ENCODE results near the gene APBA1. TPM values are rescaled to one million over a fixed set of nuclear protein-coding genes. Genes with fewer than 3 reads are reported as not detected.

The APBA1 gene
- total RNA-seq, 2 donors from 2014 or later = 6.8 to 9.5 TPM

GRCh38 chr9:69532396-69532795 lies 139.8 kb downstream of the APBA1 start:
- DNase-seq (ENCODE audit: low spot score) (no peak), ATAC-seq (ENCODE audit: insufficient number of reproducible peaks, low FRiP score, low read depth) (no peak)
- no peak overlapping the region for H3K27ac ChIP-seq
- no peaks in the 10 kb centered on the region for H3K36me3 ChIP-seq
- H3K4me1 ChIP-seq (ENCODE audit: control insufficient read depth in 1 of 2, low read depth in 2 of 2) = no peaks in the 10 kb centered on the region
- TF ChIP-seq CTCF (IDR thresholded peaks at IDR 0.05) = no peak
- no peaks in the 10 kb centered on the region for H3K9me3 ChIP-seq
- no peak overlapping the region for H3K4me3 ChIP-seq
- no peaks in the 10 kb centered on the region for H3K27me3 ChIP-seq (replicated peaks; ENCODE audit: insufficient read depth)

GRCh38 chr9:69527454-69527853 lies 144.7 kb downstream of the APBA1 start:
- DNase-seq (ENCODE audit: low spot score) (no peak), ATAC-seq (ENCODE audit: insufficient number of reproducible peaks, low FRiP score, low read depth) (no peak)
- Histone ChIP-seq H3K4me3 (no peak overlapping the region), H3K36me3 (no peaks in the 10 kb centered on the region), H3K9me3 (no peaks in the 10 kb centered on the region), H3K27me3 (replicated peaks; ENCODE audit: insufficient read depth) (no peaks in the 10 kb centered on the region), H3K4me1 (ENCODE audit: control insufficient read depth in 1 of 2, low read depth in 2 of 2) (no peaks in the 10 kb centered on the region), H3K27ac (no peak overlapping the region)
- TF ChIP-seq CTCF (IDR thresholded peaks at IDR 0.05) = no peak

GRCh38 chr9:69526699-69527098 lies 145.5 kb downstream of the APBA1 start:
- no peak overlapping the region for H3K27ac ChIP-seq
- H3K36me3 ChIP-seq = no peaks in the 10 kb centered on the region
- H3K4me3 ChIP-seq = no peak overlapping the region
- DNase-seq (ENCODE audit: low spot score) = no peak
- H3K27me3 ChIP-seq (replicated peaks; ENCODE audit: insufficient read depth) = no peaks in the 10 kb centered on the region
- no peaks in the 10 kb centered on the region for H3K4me1 ChIP-seq (ENCODE audit: control insufficient read depth in 1 of 2, low read depth in 2 of 2)
- no peaks in the 10 kb centered on the region for H3K9me3 ChIP-seq
- no peak for ATAC-seq (ENCODE audit: insufficient number of reproducible peaks, low FRiP score, low read depth)
- TF ChIP-seq CTCF (IDR thresholded peaks at IDR 0.05) = no peak

- Histone ChIP-seq H3K27me3 (replicated peaks; ENCODE audit: insufficient read depth) (no peaks in the 10 kb centered on the region), H3K4me3 (no peak overlapping the region), H3K27ac (no peak overlapping the region), H3K4me1 (ENCODE audit: control insufficient read depth in 1 of 2, low read depth in 2 of 2) (no peaks in the 10 kb centered on the region), H3K9me3 (no peaks in the 10 kb centered on the region), H3K36me3 (no peaks in the 10 kb centered on the region)
- DNase-seq (ENCODE audit: low spot score) = no peak
- no peak for ATAC-seq (ENCODE audit: insufficient number of reproducible peaks, low FRiP score, low read depth)
- TF ChIP-seq CTCF (IDR thresholded peaks at IDR 0.05) = no peak
These were observed 152.5 kb downstream of the APBA1 start for GRCh38 chr9:69519470-69520240.

- ATAC-seq (ENCODE audit: insufficient number of reproducible peaks, low FRiP score, low read depth) (no peak), DNase-seq (ENCODE audit: low spot score) (no peak)
- Histone ChIP-seq H3K27ac (no peak overlapping the region), H3K4me3 (no peak overlapping the region), H3K27me3 (replicated peaks; ENCODE audit: insufficient read depth) (no peaks in the 10 kb centered on the region), H3K9me3 (no peaks in the 10 kb centered on the region), H3K36me3 (no peaks in the 10 kb centered on the region), H3K4me1 (ENCODE audit: control insufficient read depth in 1 of 2, low read depth in 2 of 2) (no peaks in the 10 kb centered on the region)
- TF ChIP-seq CTCF (IDR thresholded peaks at IDR 0.05) = no peak
These were observed 155.5 kb downstream of the APBA1 start for GRCh38 chr9:69516353-69517322.
